Inferior parietal cortex (tissue), 1 donor: ENCODE data around the gene USP30.
A peak's percentile ranks its signal among the peaks of the same experiment; 100 is the strongest.

Experiments
- DNase-seq: peaks from one replicate; pipeline ENCODE4 v3.0.0-alpha.2; 2016; ENCODE audit errors: extremely low spot score

The USP30 gene

GRCh38 chr12:109097435-109098182 is 45.2 kb downstream of the USP30 start, which contains the start of gene UNG:
TSS of gene UNG (plus strand) at chr12:109097597. CDS start at chr12:109097680, 83 bp downstream.
- peak; percentile 94 for DNase-seq

- no peak for DNase-seq
Measured at GRCh38 chr12:109098183-109098604, 45.8 kb downstream of the USP30 start.

- no peak for DNase-seq
Measured at GRCh38 chr12:109098651-109099050, 46.3 kb downstream of the USP30 start.

GRCh38 chr12:109099431-109100020 is 47.1 kb downstream of the USP30 start:
- DNase-seq: no peak

GRCh38 chr12:109100741-109101140 is 48.4 kb downstream of the USP30 start:
- no peak for DNase-seq

- DNase-seq: no peak
Measured at GRCh38 chr12:109102491-109102890, 50.1 kb downstream of the USP30 start.

GRCh38 chr12:109105176-109105575 is 52.8 kb downstream of the USP30 start:
- no peak for DNase-seq

GRCh38 chr12:109109746-109110350 is 57.5 kb downstream of the USP30 start:
- no peak for DNase-seq

- DNase-seq: peak; percentile 78
Measured at GRCh38 chr12:109110988-109111495, 58.7 kb downstream of the USP30 start.

GRCh38 chr12:109112720-109113465 is 60.5 kb downstream of the USP30 start:
- DNase-seq: no peak

- DNase-seq: no peak
Measured at GRCh38 chr12:109113661-109114321, 61.4 kb downstream of the USP30 start.

GRCh38 chr12:109114644-109115043 is 62.3 kb downstream of the USP30 start:
- DNase-seq: no peak

- no peak for DNase-seq
Measured at GRCh38 chr12:109115404-109115757, 63.0 kb downstream of the USP30 start.

GRCh38 chr12:109115758-109116610 is 63.6 kb downstream of the USP30 start, which contains the start of gene ACACB:
TSS of gene ACACB (plus strand) at chr12:109116587. CDS start at chr12:109139406, 22,819 bp downstream.
- DNase-seq: peak; percentile 59

GRCh38 chr12:109116611-109116949 is 64.2 kb downstream of the USP30 start:
- DNase-seq: no peak

- DNase-seq: no peak
Measured at GRCh38 chr12:109120095-109120494, 67.7 kb downstream of the USP30 start.

GRCh38 chr12:109120557-109120956 is 68.2 kb downstream of the USP30 start:
- no peak for DNase-seq

- no peak for DNase-seq
Measured at GRCh38 chr12:109121346-109121880, 69.0 kb downstream of the USP30 start.

GRCh38 chr12:109124878-109125648 is 72.7 kb downstream of the USP30 start:
- no peak for DNase-seq
